KMS-11 (cell line): Measurements from ENCODE around the gene CCDC92B.

Source experiments
- H2AFZ ChIP-seq: fragments of 200-600 bp; sonication (generic); 2 replicates; pipeline ENCODE4 v1.6.1; 2016; ENCODE audit warnings: antibody characterized with exemption, mixed run types, low read depth
- H3K27ac ChIP-seq: fragments of 200-600 bp; sonication (generic); 2 replicates; pipeline ENCODE4 v1.6.1; 2016; ENCODE audit warnings: mild to moderate bottlenecking, mixed run types
- H3K27me3 ChIP-seq: fragments of 200-600 bp; sonication (generic); 2 replicates; pipeline ENCODE4 v1.6.1; 2017; ENCODE audit warnings: mild to moderate bottlenecking, low read depth, mixed run types, moderate library complexity; ENCODE audit not compliant: insufficient read depth
- H3K36me3 ChIP-seq: fragments of 200-600 bp; sonication (generic); 2 replicates; pipeline ENCODE4 v1.6.1; 2017; ENCODE audit warnings: mild to moderate bottlenecking, mixed run types; ENCODE audit not compliant: insufficient read depth
- H3K4me1 ChIP-seq: fragments of 200-600 bp; sonication (generic); 2 replicates; pipeline ENCODE4 v1.6.1; 2016; ENCODE audit warnings: mild to moderate bottlenecking, low read depth, mixed run types; ENCODE audit not compliant: poor library complexity, severe bottlenecking
- H3K4me2 ChIP-seq: fragments of 200-600 bp; sonication (generic); 2 replicates; pipeline ENCODE4 v1.7.0; 2016; ENCODE audit warnings: mild to moderate bottlenecking, mixed run types
- H3K4me3 ChIP-seq: fragments of 200-600 bp; sonication (generic); IDR thresholded peaks from 2 replicates; pipeline ENCODE4 v1.6.1; 2017; ENCODE audit warnings: low read depth, low read length, mixed read lengths; ENCODE audit not compliant: insufficient read depth
- H3K79me2 ChIP-seq: fragments of 200-600 bp; sonication (generic); 2 replicates; pipeline ENCODE4 v1.6.1; 2016; ENCODE audit warnings: low read depth, mixed run types; ENCODE audit not compliant: insufficient read depth
- H3K9ac ChIP-seq: fragments of 200-600 bp; sonication (generic); 2 replicates; pipeline ENCODE4 v1.6.1; 2016; ENCODE audit warnings: mild to moderate bottlenecking, mixed run types
- H4K20me1 ChIP-seq: fragments of 200-600 bp; sonication (generic); 2 replicates; pipeline ENCODE4 v1.6.1; 2016; ENCODE audit warnings: mild to moderate bottlenecking, mixed run types; ENCODE audit not compliant: insufficient read depth
- TF ChIP-seq, protein P1 (sequence below): fragments of 200-600 bp; sonication (generic); conservative IDR thresholded peaks from 2 replicates; pipeline ENCODE4 v1.6.1; 2017; ENCODE audit warnings: low read depth, mild to moderate bottlenecking, antibody characterized with exemption, low read length, moderate library complexity, mixed read lengths

CCDC92B gene

DNA sequence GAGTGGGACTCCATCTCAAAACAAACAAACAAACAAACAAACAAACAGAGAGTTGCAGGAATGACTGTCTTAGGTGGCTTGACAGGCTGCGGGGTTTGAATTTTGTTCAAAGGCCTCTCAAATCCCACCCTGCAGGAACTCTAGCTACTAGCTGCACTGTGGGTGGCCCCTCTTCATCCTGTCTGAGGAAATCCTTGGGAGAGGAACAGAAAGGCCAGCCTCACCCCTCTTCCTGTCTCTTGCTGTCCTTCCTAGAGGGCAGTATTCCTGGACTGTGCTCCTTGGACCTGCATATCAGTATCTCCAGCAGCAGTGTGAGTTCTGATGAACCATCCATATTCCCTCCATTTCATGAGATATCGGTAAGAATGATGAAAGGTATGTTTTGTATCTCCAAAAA is 2.0 kb upstream of the CCDC92B start:
- Histone ChIP-seq H4K20me1 (no peaks in the 10 kb centered on the region), H3K27ac (no peak overlapping the region), H3K79me2 (no peaks in the 10 kb centered on the region), H3K4me1 (no peaks in the 10 kb centered on the region), H3K27me3 (peaks cover 24% of the 10 kb centered on the region; the same call in 1 of the 2 replicates), H3K4me3 (no peak overlapping the region), H3K36me3 (no peaks in the 10 kb centered on the region), H3K4me2 (no peak overlapping the region), H3K9ac (no peak overlapping the region), H2AFZ (no peak overlapping the region)
- TF ChIP-seq, protein P1, sequence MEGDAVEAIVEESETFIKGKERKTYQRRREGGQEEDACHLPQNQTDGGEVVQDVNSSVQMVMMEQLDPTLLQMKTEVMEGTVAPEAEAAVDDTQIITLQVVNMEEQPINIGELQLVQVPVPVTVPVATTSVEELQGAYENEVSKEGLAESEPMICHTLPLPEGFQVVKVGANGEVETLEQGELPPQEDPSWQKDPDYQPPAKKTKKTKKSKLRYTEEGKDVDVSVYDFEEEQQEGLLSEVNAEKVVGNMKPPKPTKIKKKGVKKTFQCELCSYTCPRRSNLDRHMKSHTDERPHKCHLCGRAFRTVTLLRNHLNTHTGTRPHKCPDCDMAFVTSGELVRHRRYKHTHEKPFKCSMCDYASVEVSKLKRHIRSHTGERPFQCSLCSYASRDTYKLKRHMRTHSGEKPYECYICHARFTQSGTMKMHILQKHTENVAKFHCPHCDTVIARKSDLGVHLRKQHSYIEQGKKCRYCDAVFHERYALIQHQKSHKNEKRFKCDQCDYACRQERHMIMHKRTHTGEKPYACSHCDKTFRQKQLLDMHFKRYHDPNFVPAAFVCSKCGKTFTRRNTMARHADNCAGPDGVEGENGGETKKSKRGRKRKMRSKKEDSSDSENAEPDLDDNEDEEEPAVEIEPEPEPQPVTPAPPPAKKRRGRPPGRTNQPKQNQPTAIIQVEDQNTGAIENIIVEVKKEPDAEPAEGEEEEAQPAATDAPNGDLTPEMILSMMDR = no peak

DNA sequence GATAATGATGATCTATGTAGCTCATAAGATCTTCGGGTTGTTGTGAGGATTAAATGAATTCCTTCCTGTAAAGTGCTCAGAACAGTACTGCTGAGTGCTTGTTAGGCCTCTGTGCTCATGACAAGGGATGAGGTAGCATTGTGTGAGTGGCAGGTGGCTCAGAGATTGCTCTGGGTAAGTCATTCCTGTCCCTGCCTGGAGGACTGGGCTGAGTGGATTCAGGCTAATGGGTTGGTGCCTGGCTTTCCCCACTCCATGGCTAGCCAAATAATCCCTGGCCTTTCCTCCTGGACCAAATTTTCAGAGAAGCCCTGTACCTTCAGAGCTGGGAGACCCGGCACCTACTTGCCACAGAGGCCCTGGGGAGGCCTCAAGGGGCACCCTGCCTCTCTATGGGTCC is 1.3 kb upstream of the CCDC92B start:
- no peaks in the 10 kb centered on the region for H4K20me1 ChIP-seq
- H3K79me2 ChIP-seq = no peaks in the 10 kb centered on the region
- H3K9ac ChIP-seq = no peak overlapping the region

DNA sequence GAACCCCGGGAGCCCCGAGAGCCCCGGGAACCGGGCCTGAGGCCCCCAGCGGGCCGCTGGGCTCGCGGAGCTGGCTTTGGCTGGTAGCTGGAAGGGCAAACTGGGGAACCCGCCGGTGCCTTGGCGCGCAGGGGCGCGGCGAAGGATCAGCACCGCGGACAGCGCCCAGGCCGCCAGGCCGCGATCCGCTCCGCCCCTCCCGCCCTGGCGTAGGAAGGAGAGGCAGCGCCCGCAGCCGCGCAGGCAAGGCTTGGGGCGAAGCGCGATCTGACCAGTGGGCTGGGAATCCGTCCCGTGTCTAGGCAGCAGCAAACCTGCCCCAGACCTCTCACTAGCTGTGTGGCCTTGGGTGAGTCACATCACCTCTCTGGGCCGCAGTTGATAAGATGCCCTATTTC is 331 bp upstream of the CCDC92B start:
- no peak overlapping the region for H3K4me3 ChIP-seq
- H3K9ac ChIP-seq = no peak overlapping the region
- TF ChIP-seq, protein P1 = no peak
- peaks cover 39% of the 10 kb centered on the region; the same call in 1 of the 2 replicates for H3K27me3 ChIP-seq
- H3K27ac ChIP-seq = no peak overlapping the region
- no peaks in the 10 kb centered on the region for H3K36me3 ChIP-seq
- no peak overlapping the region for H2AFZ ChIP-seq
- no peaks in the 10 kb centered on the region for H4K20me1 ChIP-seq
- no peaks in the 10 kb centered on the region for H3K4me1 ChIP-seq
- H3K79me2 ChIP-seq = no peaks in the 10 kb centered on the region
- no peak overlapping the region for H3K4me2 ChIP-seq

More for the DNA sequence above, 1.3 kb upstream of the CCDC92B start:
- Histone ChIP-seq H3K4me3 (no peak overlapping the region), H2AFZ (no peak overlapping the region), H3K4me2 (no peak overlapping the region), H3K27me3 (peaks cover 32% of the 10 kb centered on the region; the same call in 1 of the 2 replicates), H3K4me1 (no peaks in the 10 kb centered on the region), H3K36me3 (no peaks in the 10 kb centered on the region), H3K27ac (no peak overlapping the region)
- TF ChIP-seq, protein P1 = no peak

DNA sequence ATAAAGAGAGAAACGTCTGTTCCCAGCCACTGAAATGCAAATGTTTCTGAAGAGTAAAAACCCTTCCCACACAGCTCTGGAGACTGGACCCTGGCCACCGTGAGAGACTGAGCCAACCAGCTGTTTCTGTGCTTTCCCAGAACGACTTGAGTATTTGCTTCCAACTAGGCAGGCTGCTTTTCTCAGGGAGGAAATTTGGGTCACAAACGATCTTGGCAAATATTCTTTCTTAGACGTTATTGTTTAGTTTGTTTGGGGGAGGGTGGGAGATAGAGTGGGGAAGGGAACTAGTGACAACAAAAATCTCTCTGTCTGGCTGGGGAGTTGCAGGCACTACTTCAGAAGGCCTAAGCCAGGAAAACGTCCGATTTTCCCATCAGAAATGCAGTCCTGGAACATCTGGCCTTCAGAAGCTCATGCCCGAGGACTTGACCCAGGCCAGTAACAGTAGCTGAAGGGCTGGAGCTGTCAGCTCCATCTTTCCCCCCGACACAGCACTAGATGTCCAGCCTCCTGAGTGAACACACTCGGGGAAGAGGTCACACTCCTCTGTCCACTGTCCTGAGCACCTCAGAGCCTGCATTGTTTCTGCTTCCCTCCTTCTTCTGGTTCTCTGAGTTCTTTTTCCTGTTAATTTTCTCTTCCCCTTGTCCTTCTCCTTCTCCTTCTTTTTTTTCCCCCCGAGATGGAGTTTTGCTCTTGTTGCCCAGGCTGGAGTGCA is 4.0 kb downstream of the CCDC92B start:
- TF ChIP-seq, protein P1 = no peak
- peaks cover 56% of the 10 kb centered on the region; the same call in 1 of the 2 replicates for H3K27me3 ChIP-seq

More for the DNA sequence above, 4.0 kb downstream of the CCDC92B start:
- H3K36me3 ChIP-seq = no peaks in the 10 kb centered on the region
- H3K79me2 ChIP-seq = no peaks in the 10 kb centered on the region
- no peak overlapping the region for H3K4me2 ChIP-seq
- no peak overlapping the region for H2AFZ ChIP-seq
- no peaks in the 10 kb centered on the region for H3K4me1 ChIP-seq
- H3K9ac ChIP-seq = no peak overlapping the region
- no peak overlapping the region for H3K4me3 ChIP-seq
- no peaks in the 10 kb centered on the region for H4K20me1 ChIP-seq
- H3K27ac ChIP-seq = no peak overlapping the region
